Neuronal stem cell (in vitro differentiated cells): ENCODE data around the gene VPS54.

Experiments used
- DNase-seq: peaks from one replicate; pipeline ENCODE4 v3.0.0-alpha.2; 2013; ENCODE audit warnings: low spot score
- H2AFZ ChIP-seq: one replicate; pipeline ENCODE4 v1.6.1; 2013; ENCODE audit warnings: mild to moderate bottlenecking, low read length, inconsistent platforms
- H2AK5ac ChIP-seq: 2 replicates; pipeline ENCODE4 v1.6.1; 2013; ENCODE audit warnings: low read depth, mild to moderate bottlenecking, inconsistent platforms, low read length, moderate library complexity, mixed read lengths
- H2BK120ac ChIP-seq: 2 replicates; pipeline ENCODE4 v1.6.1; 2013; ENCODE audit warnings: low read depth, mild to moderate bottlenecking, inconsistent platforms, low read length, moderate library complexity, mixed read lengths
- H2BK12ac ChIP-seq: one replicate; pipeline ENCODE4 v1.6.1; 2013; ENCODE audit warnings: low read length, inconsistent platforms
- H2BK15ac ChIP-seq: 2 replicates; pipeline ENCODE4 v1.6.1; 2013; ENCODE audit warnings: mild to moderate bottlenecking, low read length, inconsistent platforms, mixed read lengths
- H2BK5ac ChIP-seq: one replicate; pipeline ENCODE4 v1.6.1; 2013; ENCODE audit warnings: inconsistent platforms, mild to moderate bottlenecking, low read length, moderate library complexity
- H3K14ac ChIP-seq: one replicate; pipeline ENCODE4 v1.6.1; 2013; ENCODE audit warnings: low read length, inconsistent platforms
- H3K18ac ChIP-seq: 2 replicates; pipeline ENCODE4 v1.6.1; 2013; ENCODE audit warnings: low read length, inconsistent platforms
- H3K23ac ChIP-seq: 2 replicates; pipeline ENCODE4 v1.6.1; 2013; ENCODE audit warnings: low read depth, mild to moderate bottlenecking, mixed read lengths, low read length, inconsistent platforms; ENCODE audit not compliant: poor library complexity
- H3K27ac ChIP-seq: replicated peaks from 3 replicates; pipeline ENCODE4 v1.5.1; 2013; ENCODE audit warnings: low read length, inconsistent platforms
- H3K27me3 ChIP-seq, 3 experiments: 2 replicates each; pipeline ENCODE4 v1.6.1; 2013; ENCODE audit warnings: low read length in 3 of 3, mild to moderate bottlenecking in 2 of 3, inconsistent platforms in 1 of 3, low read depth in 1 of 3, mixed read lengths in 1 of 3, moderate library complexity in 1 of 3; ENCODE audit not compliant: control insufficient read depth in 3 of 3, insufficient read depth in 3 of 3
- H3K36me3 ChIP-seq, 2 donors: replicated peaks in 1 of 2; 2 replicates each; pipeline ENCODE4 v1.6.1; 2013; ENCODE audit warnings: low read length in 2 of 2; ENCODE audit not compliant: control insufficient read depth in 2 of 2, insufficient read depth in 2 of 2
- H3K4ac ChIP-seq: 2 replicates; pipeline ENCODE4 v1.6.1; 2013; ENCODE audit warnings: inconsistent platforms, mild to moderate bottlenecking, low read length, moderate library complexity
- H3K4me1 ChIP-seq, 2 donors: 1 replicate in 1 of 2; 2 replicates in 1 of 2; pipeline ENCODE4 v1.6.1; 2013; ENCODE audit warnings: low read length in 2 of 2, low read depth in 1 of 2; ENCODE audit not compliant: control insufficient read depth in 2 of 2, insufficient read depth in 1 of 2
- H3K4me2 ChIP-seq: one replicate; pipeline ENCODE4 v1.6.1; 2013; ENCODE audit warnings: mild to moderate bottlenecking, low read length, inconsistent platforms; ENCODE audit not compliant: insufficient read depth, poor library complexity, severe bottlenecking
- H3K4me3 ChIP-seq, 2 donors: 2 replicates each; pipeline ENCODE4 v1.5.1; 2013; ENCODE audit warnings: low read length in 2 of 2, mild to moderate bottlenecking in 2 of 2, inconsistent platforms in 1 of 2, moderate library complexity in 1 of 2
- H3K79me1 ChIP-seq: one replicate; pipeline ENCODE4 v1.6.1; 2013; ENCODE audit warnings: low read depth, mild to moderate bottlenecking, inconsistent platforms, low read length, moderate library complexity
- H3K9ac ChIP-seq: one replicate; pipeline ENCODE4 v1.6.1; 2013; ENCODE audit warnings: mild to moderate bottlenecking, low read depth, low read length, inconsistent platforms; ENCODE audit not compliant: poor library complexity
- H3K9me3 ChIP-seq, 2 donors: replicated peaks in 1 of 2; 2 replicates each; pipeline versions ENCODE3 to v1.6.1; 2013; ENCODE audit warnings: low read length in 2 of 2, mild to moderate bottlenecking in 2 of 2, inconsistent platforms in 1 of 2, low read depth in 1 of 2, mixed read lengths in 1 of 2, moderate library complexity in 1 of 2; ENCODE audit not compliant: control insufficient read depth in 2 of 2, insufficient read depth in 1 of 2
- H4K8ac ChIP-seq: one replicate; pipeline ENCODE4 v1.6.1; 2013; ENCODE audit warnings: low read depth, mild to moderate bottlenecking, inconsistent platforms, low read length, moderate library complexity
- H4K91ac ChIP-seq: one replicate; pipeline ENCODE4 v1.6.1; 2013; ENCODE audit warnings: low read length, low read depth, mild to moderate bottlenecking, inconsistent platforms; ENCODE audit not compliant: poor library complexity
- WGBS, 2 donors: extraction: QIAGEN DNeasy Blood & Tissue Kit; methylation state at CpG; one replicate each; pipeline ENCODE4 v1.1.7; 2013; ENCODE audit warnings: missing lambda C conversion rate in 2 of 2, mixed read lengths in 1 of 2; ENCODE audit not compliant: insufficient read length in 2 of 2, insufficient replicate concordance in 1 of 2; ENCODE audit errors: extremely low coverage in 2 of 2; 5-methylcytosine and 5-hydroxymethylcytosine counted together

The VPS54 gene

DNA sequence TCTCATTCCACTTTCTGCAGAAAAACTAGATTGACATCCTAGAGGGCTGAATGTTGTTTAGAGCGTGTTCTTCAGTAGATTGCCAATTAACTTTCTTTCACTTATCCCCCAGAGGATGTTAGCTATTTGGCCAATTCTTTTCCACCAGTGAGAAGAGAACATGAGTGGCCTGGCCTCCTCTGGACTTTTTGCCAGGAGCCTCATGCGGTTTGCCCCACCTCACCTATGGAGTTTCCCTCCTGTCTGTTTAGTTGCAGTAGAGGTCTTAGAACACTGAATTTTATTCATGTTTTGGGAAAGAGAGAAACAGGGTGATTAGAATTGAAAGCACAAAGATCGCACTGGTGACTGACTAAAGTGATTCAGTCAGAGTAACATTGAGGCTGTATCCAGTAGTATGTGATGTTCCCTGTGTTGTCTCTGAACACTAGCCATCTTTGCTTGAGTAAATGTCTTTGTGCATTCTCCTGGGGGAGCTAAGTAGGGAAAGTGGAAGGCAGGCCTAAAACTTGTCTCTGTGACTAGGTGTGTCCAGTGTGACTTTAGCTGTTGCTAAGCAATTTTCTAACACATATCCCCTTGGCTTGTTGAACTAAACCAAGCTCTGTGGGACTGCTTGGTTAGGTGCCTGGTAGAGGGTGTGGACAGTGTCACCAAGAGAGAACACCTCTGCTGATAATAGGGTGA is 143.5 kb downstream of the VPS54 start:
- no peak overlapping the region for H2BK12ac ChIP-seq
- peaks cover 0 to 5% of the 10 kb centered on the region in 2 donors for H3K4me1 ChIP-seq
- H3K27ac ChIP-seq, result no peak overlapping the region
- H2AFZ ChIP-seq, result no peak overlapping the region
- peaks cover 2 to 55% of the 10 kb centered on the region in 2 donors for H3K36me3 ChIP-seq
- no peak overlapping the region for H3K18ac ChIP-seq
- H3K4me2 ChIP-seq, result no peak overlapping the region
- no peak overlapping the region for H3K9ac ChIP-seq
- H3K27me3 ChIP-seq, result no peaks in the 10 kb centered on the region
- H3K23ac ChIP-seq, result no peak overlapping the region
- no peaks in the 10 kb centered on the region for H3K79me1 ChIP-seq
- peaks cover 8 to 24% of the 10 kb centered on the region in 2 donors for H3K9me3 ChIP-seq
- no peak overlapping the region for H3K14ac ChIP-seq
- H2AK5ac ChIP-seq, result no peak overlapping the region
- no peak overlapping the region for H3K4ac ChIP-seq
- no peak overlapping the region for H2BK120ac ChIP-seq
- no peak for DNase-seq
- no peak overlapping the region for H2BK5ac ChIP-seq
- H2BK15ac ChIP-seq, result no peak overlapping the region
- H4K91ac ChIP-seq, result no peak overlapping the region
- no peak overlapping the region for H4K8ac ChIP-seq
- no peak overlapping the region for H3K4me3 ChIP-seq
- no CpG with 5 or more reads among the region's 3 CpGs for WGBS, 2 donors

DNA sequence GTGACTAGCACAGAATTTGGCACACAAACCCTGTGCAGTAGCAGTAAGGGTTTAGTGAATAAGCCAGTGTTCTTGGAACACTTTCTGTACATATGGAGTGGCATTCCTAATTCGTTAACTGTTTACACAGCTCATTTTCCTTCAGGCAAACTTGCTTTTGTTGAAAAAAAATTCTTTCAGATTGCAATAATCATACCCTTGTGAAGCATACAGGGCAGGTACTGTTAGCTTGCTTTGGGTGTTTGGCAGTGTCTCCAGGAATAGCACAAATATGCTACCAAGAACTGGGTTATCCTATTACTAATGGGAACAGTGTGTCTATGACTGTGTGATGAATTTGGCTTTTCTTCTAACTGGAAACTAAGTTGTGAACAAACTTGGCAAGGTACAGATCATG is 144.1 kb downstream of the VPS54 start:
- Histone ChIP-seq H4K8ac (no peak overlapping the region), H3K14ac (no peak overlapping the region), H3K23ac (no peak overlapping the region), H3K27me3 (no peaks in the 10 kb centered on the region), H2BK15ac (no peak overlapping the region), H3K9me3 (peaks cover 8 to 24% of the 10 kb centered on the region in 2 donors), H3K27ac (no peak overlapping the region), H4K91ac (no peak overlapping the region), H3K4me3 (no peak overlapping the region), H3K4me2 (no peak overlapping the region), H2BK12ac (no peak overlapping the region), H3K36me3 (peaks cover 2 to 55% of the 10 kb centered on the region in 2 donors), H3K79me1 (no peaks in the 10 kb centered on the region), H2BK5ac (no peak overlapping the region), H3K18ac (no peak overlapping the region), H2AK5ac (no peak overlapping the region), H2BK120ac (no peak overlapping the region), H3K4me1 (peaks cover 0 to under 1% of the 10 kb centered on the region in 2 donors), H3K4ac (no peak overlapping the region), H2AFZ (no peak overlapping the region), H3K9ac (no peak overlapping the region)
- WGBS, 2 donors, result no CpG with 5 or more reads among the region's 1 CpG
- DNase-seq, result no peak

DNA sequence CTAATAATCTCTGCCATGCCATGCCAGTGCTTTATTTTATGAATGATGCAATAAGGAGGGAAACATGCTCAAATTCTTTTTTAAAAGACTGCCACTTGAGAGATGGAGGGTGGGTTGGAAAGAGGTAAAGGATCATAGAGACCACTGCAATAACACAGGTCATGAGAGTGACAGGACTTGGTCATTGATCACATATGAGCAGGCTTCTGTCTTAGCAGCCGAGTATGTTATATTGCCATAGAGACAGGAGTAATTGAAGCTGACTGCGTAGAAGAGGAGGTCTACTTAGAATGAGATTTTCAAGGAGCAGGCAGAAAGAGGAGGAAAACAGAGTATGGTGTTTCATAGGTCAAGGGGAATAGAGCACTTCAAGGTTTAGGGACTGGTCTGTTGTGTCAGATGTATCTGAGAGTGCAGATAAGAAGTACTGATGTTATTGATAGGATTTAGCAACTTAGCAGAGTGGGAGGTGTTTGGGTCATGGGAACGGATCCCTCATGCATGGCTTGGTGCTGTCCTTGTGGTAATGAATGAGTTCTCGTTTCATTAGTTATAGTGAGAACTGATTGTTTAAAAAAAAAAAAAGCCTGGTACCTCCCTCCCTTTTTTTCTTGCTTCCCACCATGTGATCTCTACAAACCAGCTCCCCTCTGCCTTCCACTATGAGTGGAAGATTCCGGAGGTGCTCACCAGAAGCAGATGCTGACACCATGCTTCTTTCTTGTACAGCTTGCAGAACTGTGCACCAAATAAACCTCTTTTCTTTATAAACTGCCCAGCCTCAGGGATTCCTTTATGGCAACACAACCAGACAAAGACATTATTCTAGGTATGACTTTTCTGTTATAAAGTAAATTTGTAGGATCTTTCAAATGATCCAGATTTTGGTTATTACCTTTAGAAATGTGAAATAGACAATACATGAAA is 144.8 kb downstream of the VPS54 start:
- Histone ChIP-seq H2AK5ac (no peak overlapping the region), H3K9ac (no peak overlapping the region), H3K79me1 (no peaks in the 10 kb centered on the region), H3K23ac (no peak overlapping the region), H3K9me3 (peaks cover 8 to 24% of the 10 kb centered on the region in 2 donors), H3K4me2 (no peak overlapping the region), H2BK5ac (no peak overlapping the region), H3K4me1 (no peaks in the 10 kb centered on the region), H2BK15ac (no peak overlapping the region), H2BK120ac (no peak overlapping the region), H3K27ac (no peak overlapping the region), H2BK12ac (no peak overlapping the region), H3K4ac (no peak overlapping the region), H2AFZ (no peak overlapping the region), H3K18ac (no peak overlapping the region), H4K8ac (no peak overlapping the region), H3K27me3 (no peaks in the 10 kb centered on the region), H4K91ac (no peak overlapping the region), H3K4me3 (no peak overlapping the region), H3K36me3 (peaks cover 2 to 55% of the 10 kb centered on the region in 2 donors), H3K14ac (no peak overlapping the region)
- WGBS, 2 donors, result no CpG with 5 or more reads among the region's 5 CpGs
- no peak for DNase-seq
